K562 (cell line): ENCODE measurements around the gene MMP15. TPM values are rescaled to one million over a fixed set of nuclear protein-coding genes. Genes with fewer than 3 reads are reported as not detected.
A peak's percentile ranks its signal among the peaks of the same experiment; 100 is the strongest.

Experiments
- ATAC-seq: fragments of 200-7000 bp; cut with Tn5 transposase; 3 replicates; pipeline ENCODE4 v1.9.1; 2020; ENCODE audit warnings: moderate library complexity
- BruUV-seq: library from RNA; stranded (reverse); fragments of 400-500 nt; replicated peaks from 2 replicates; lab custom pipeline; 2021; lab: Mats Ljungman, UMichigan
- CTCF ChIA-PET: fragments of 300-600 bp; formaldehyde crosslinking; extraction: SDS; loops from one replicate; lab custom pipeline; 2021; ENCODE audit warnings: low intra/inter-chr PET ratio; lab: Yijun Ruan, JAX
- POLR2A ChIA-PET: fragments of 300-600, 350-650 bp; sonication (Branson Sonifier 250); formaldehyde crosslinking; extraction: SDS; loops from one replicate; lab custom pipeline; 2021; ENCODE audit warnings: antibody characterized with exemption, inconsistent platforms; lab: Yijun Ruan, JAX
- DNase-seq, 4 experiments: peaks; one replicate each; pipeline versions ENCODE4 v3.0.0 to v3.0.0-alpha.2; 2011 to 2018; ENCODE audit warnings: low spot score in 3 of 4, mixed read lengths in 3 of 4; ENCODE audit errors: extremely low read depth in 1 of 4
- FAIRE-seq: peaks from 2 replicates; lab custom pipeline; 2011; peaks lifted over from hg19 to GRCh38; lab: Jason Lieb, UNC
- H2AFZ ChIP-seq: 2 replicates; pipeline ENCODE4 v1.6.0; 2011; ENCODE audit warnings: low read depth, low read length, control low read depth, inconsistent platforms
- H3K27ac ChIP-seq: fragments of 200-600 bp; 3 replicates; pipeline ENCODE4 v1.8.0; 2011; ENCODE audit warnings: low read depth, mild to moderate bottlenecking, control low read depth, inconsistent platforms, low read length, moderate library complexity, mixed read lengths; ENCODE audit errors: extremely low read depth
- H3K27me3 ChIP-seq, 2 experiments: fragments of 300-600 bp in 1 of 2; 2 replicates in 1 of 2; 3 replicates in 1 of 2; pipeline versions ENCODE4 v1.6.0 to v1.8.0; 2011; ENCODE audit warnings: inconsistent platforms in 2 of 2, low read length in 2 of 2, mild to moderate bottlenecking in 1 of 2, mixed read lengths in 1 of 2, moderate library complexity in 1 of 2; ENCODE audit not compliant: control insufficient read depth in 2 of 2, insufficient read depth in 2 of 2
- H3K36me3 ChIP-seq: fragments of 300-600 bp; 3 replicates; pipeline ENCODE4 v1.8.0; 2011; ENCODE audit warnings: mild to moderate bottlenecking, low read length, inconsistent platforms; ENCODE audit not compliant: control insufficient read depth, insufficient read depth
- H3K4me1 ChIP-seq, 2 experiments: fragments of 200-600 bp in 1 of 2; replicated peaks in 1 of 2; 2 replicates in 1 of 2; 3 replicates in 1 of 2; pipeline versions ENCODE4 v1.5.1 to v1.8.0; 2011; ENCODE audit warnings: inconsistent platforms in 2 of 2, low read length in 2 of 2, mild to moderate bottlenecking in 1 of 2, mixed read lengths in 1 of 2, moderate library complexity in 1 of 2; ENCODE audit not compliant: control insufficient read depth in 2 of 2, insufficient read depth in 2 of 2
- H3K4me2 ChIP-seq: 2 replicates; pipeline ENCODE4 v1.6.1; 2011; ENCODE audit warnings: low read length, control low read depth, inconsistent platforms, mixed read lengths; ENCODE audit not compliant: insufficient read depth
- H3K4me3 ChIP-seq: fragments of 200-600 bp; sonication (generic), shearing (Covaris generic); 2 replicates; pipeline ENCODE4 v1.5.1; 2016; ENCODE audit warnings: control low read depth, inconsistent platforms
- H3K79me2 ChIP-seq: fragments of 200-600 bp; 3 replicates; pipeline ENCODE4 v1.8.0; 2011; ENCODE audit warnings: low read length, inconsistent platforms; ENCODE audit not compliant: control insufficient read depth, insufficient read depth
- H3K9ac ChIP-seq, 2 experiments: 2 replicates each; pipeline versions ENCODE4 v1.6.0 to v1.6.1; 2011; ENCODE audit warnings: low read depth in 2 of 2, low read length in 2 of 2, control low read depth in 1 of 2, inconsistent platforms in 1 of 2, mild to moderate bottlenecking in 1 of 2, mixed read lengths in 1 of 2; ENCODE audit not compliant: insufficient read depth in 1 of 2
- H3K9me1 ChIP-seq: one replicate; pipeline ENCODE4 v1.6.0; 2011; ENCODE audit warnings: inconsistent platforms, mild to moderate bottlenecking, low read length, moderate library complexity; ENCODE audit not compliant: control insufficient read depth, insufficient read depth
- H3K9me3 ChIP-seq: replicated peaks from 2 replicates; pipeline ENCODE4 v1.5.1; 2011; ENCODE audit warnings: low read depth, low read length, inconsistent platforms; ENCODE audit not compliant: control insufficient read depth, insufficient read depth
- H4K20me1 ChIP-seq: replicated peaks from 2 replicates; pipeline ENCODE4 v1.6.1; 2011; ENCODE audit warnings: low read length, inconsistent platforms, mixed read lengths; ENCODE audit not compliant: control insufficient read depth, insufficient read depth
- BHLHE40 ChIP-seq: IDR thresholded peaks from 2 replicates; pipeline ENCODE4 v1.6.1; 2011; ENCODE audit warnings: low read length, improper control_type of control experiment
- C11orf30 ChIP-seq: fragments of 450-650 bp; IDR thresholded peaks from 2 replicates; pipeline ENCODE4 v1.6.1; 2016; ENCODE audit warnings: low read depth, mild to moderate bottlenecking
- ETV5 ChIP-seq: sonication (generic); formaldehyde crosslinking; IDR thresholded peaks from 2 replicates; pipeline ENCODE4 v1.4.0; 2020; ENCODE audit warnings: low read depth, mild to moderate bottlenecking, missing genetic modification reagents
- GTF2F1 ChIP-seq: IDR thresholded peaks from 2 replicates; pipeline ENCODE4 v1.6.1; 2011; ENCODE audit warnings: low read depth, low read length, improper control_type of control experiment
- HNRNPL ChIP-seq: fragments of 200-400 bp; formaldehyde crosslinking; IDR thresholded peaks from 2 replicates; pipeline ENCODE4 v1.6.1; 2017; ENCODE audit warnings: low read depth, mild to moderate bottlenecking, low read length
- MAZ ChIP-seq, 2 experiments: fragments of 450-650 bp in 1 of 2; sonication (generic) in 1 of 2; formaldehyde crosslinking; IDR thresholded peaks in 1 of 2; conservative IDR thresholded peaks in 1 of 2; 2 replicates each; pipeline versions ENCODE4 v1.4.0 to v1.5.0; 2020; ENCODE audit warnings: mild to moderate bottlenecking in 1 of 2, missing genetic modification reagents in 1 of 2
- MYC ChIP-seq, 2 experiments: fragments of 250-450 bp in 1 of 2; sonication (Bioruptor Pico) in 1 of 2; IDR thresholded peaks; 2 replicates each; pipeline versions ENCODE4 v1.5.1 to v1.6.1; 2012 to 2021; ENCODE audit warnings: low read depth in 2 of 2, borderline replicate concordance in 1 of 2, improper control_type of control experiment in 1 of 2, low read length in 1 of 2, mild to moderate bottlenecking in 1 of 2, moderate library complexity in 1 of 2
- NRF1 ChIP-seq, 2 experiments: fragments of 450-650 bp; IDR thresholded peaks in 1 of 2; conservative IDR thresholded peaks in 1 of 2; 2 replicates each; pipeline ENCODE4 v1.6.1; 2014; ENCODE audit warnings: mild to moderate bottlenecking in 2 of 2
- RBFOX2 ChIP-seq: fragments of 200-400 bp; formaldehyde crosslinking; IDR thresholded peaks from 2 replicates; pipeline ENCODE4 v1.6.1; 2017; ENCODE audit warnings: low read depth, mild to moderate bottlenecking, low read length, moderate library complexity
- RBM17 ChIP-seq: fragments of 200-400 bp; formaldehyde crosslinking; IDR thresholded peaks from 2 replicates; pipeline ENCODE4 v1.6.1; 2017; ENCODE audit warnings: low read depth, mild to moderate bottlenecking, low read length, borderline replicate concordance
- ZBTB8A ChIP-seq: fragments of 450-650 bp; IDR thresholded peaks from 2 replicates; pipeline ENCODE4 v1.6.1; 2018; ENCODE audit warnings: mild to moderate bottlenecking, moderate library complexity; ENCODE audit not compliant: partially characterized antibody
- ZNF212 ChIP-seq: fragments of 450-650 bp; formaldehyde crosslinking; IDR thresholded peaks from 2 replicates; pipeline ENCODE4 v1.4.0; 2020; ENCODE audit warnings: mild to moderate bottlenecking
- ZNF766 ChIP-seq: fragments of 200-800 bp; sonication (Bioruptor generic); conservative IDR thresholded peaks from 2 replicates; pipeline ENCODE4 v1.6.1; 2016; ENCODE audit warnings: missing genetic modification characterization, missing compliant biosample characterization
- WGBS: fragments of 100-300 bp; shearing (Covaris generic); methylation state at CpG from one replicate; pipeline ENCODE4 v1.1.6; 2016; ENCODE audit warnings: low coverage, mixed read lengths; ENCODE audit not compliant: insufficient coverage; ENCODE audit errors: missing lambda C conversion rate; 5-methylcytosine and 5-hydroxymethylcytosine counted together
- in situ Hi-C: fragments of 300-500 bp; cut with MboI; formaldehyde crosslinking; loops from 4 replicates; pipeline ENCODE4 v1.15.0; 2018; ENCODE audit warnings: inconsistent platforms, mixed read lengths
- intact Hi-C: fragments of 100-400 bp; cut with micrococcal nuclease; formaldehyde crosslinking; loops from 2 replicates; pipeline ENCODE4 v1.14.2; 2022
- polyA plus RNA-seq, 8 experiments: library from polyadenylated mRNA; depleted of rRNA in 4 of 8; stranded (reverse) in 5 of 8; unstranded in 3 of 8; fragments of >200 nt; fragmentation: Nextera tagmentation in 2 of 8; fragmentation: Illumina TruSeq in 1 of 8; extraction: Ambion mirVana in 2 of 8; extraction: Trizol in 1 of 8; gene quantifications; 2 replicates each; pipeline versions ENCODE4 v1.2.1 to v1.2.3, GENCODE V29; 2011 to 2014; ENCODE audit warnings: inconsistent platforms in 1 of 8, missing spikeins in 1 of 8
- total RNA-seq, 7 experiments: library from RNA; depleted of rRNA in 6 of 7; stranded (reverse); fragments of >200 nt in 6 of 7; fragmentation: Illumina TruSeq in 2 of 7; extraction: Trizol in 2 of 7; gene quantifications; 2 replicates each; pipeline versions ENCODE4 v1.2.1 to v1.2.3, GENCODE V29; 2011 to 2021; ENCODE audit warnings: low replicate concordance in 1 of 7
- TF ChIP-seq, protein P1 (sequence below): sonication (generic); formaldehyde crosslinking; IDR thresholded peaks from 2 replicates; pipeline ENCODE4 v1.4.0; 2020; ENCODE audit warnings: mild to moderate bottlenecking, missing genetic modification reagents
- TF ChIP-seq, protein P2 (sequence below): fragments of 450-650 bp; IDR thresholded peaks from 2 replicates; pipeline ENCODE4 v1.6.1; 2017; ENCODE audit warnings: antibody characterized with exemption

The MMP15 gene
- total and polyA plus RNA-seq, 9 of the 15 experiments (the other 6 are each of a cell fraction or from before 2014, with no cell fraction given): 0.01 to 20.4 (median 5.5) TPM

GRCh38 chr16:58024486-58025350, 836 bp upstream of the MMP15 start:
- Histone ChIP-seq H3K27me3 (no peaks in the 10 kb centered on the region), H3K4me3 (peak overlapping the region; percentile 79), H3K4me1 (peaks cover 12 to 52% of the 10 kb centered on the region in 2 experiments; a peak in 4 of 5 replicates), H2AFZ (peak overlapping the region; percentile 98), H4K20me1 (no peaks in the 10 kb centered on the region), H3K9me1 (no peaks in the 10 kb centered on the region), H3K27ac (peak overlapping the region; percentile 71), H3K4me2 (peak overlapping the region; percentile 81), H3K79me2 (peaks cover 17% of the 10 kb centered on the region; the same call in 2 of the 3 replicates), H3K9me3 (no peaks in the 10 kb centered on the region), H3K36me3 (no peaks in the 10 kb centered on the region), H3K9ac (peak overlapping the region; percentile 70 to 89)
- in situ Hi-C loops (no loop called here), intact Hi-C loops (loop anchor here (5.0 to 10.0 kb wide), 5 partner anchors 170 to 730 kb away; partner anchors contain the start of gene CSNK2A2)
- DNase-seq: peak; percentile 70 to 80 (median 74)
- peak; percentile 67 for ATAC-seq
- ChIA-PET CTCF (interaction anchor here (0.6 kb wide), 1 partner anchor 132 kb away, joined by 4 read pairs; no protein-coding TSS in a partner anchor), POLR2A (interaction anchor here (0.7 to 1.2 kb wide), 3 partner anchors 10 to 72 kb away, joined by 3 to 4 read pairs (median 3); no protein-coding TSS in a partner anchor)
- peak; percentile 64 for FAIRE-seq
- 3% methylated on average over 49 of the region's 57 CpGs for WGBS
- TSS peak; percentile 80 for BruUV-seq
- TF ChIP-seq NRF1 (conservative IDR thresholded peaks at IDR 0.05 in 1 of 2, IDR thresholded peaks at IDR 0.05 in 1 of 2) (peak; percentile 81 to 85), ZBTB8A (no peak), RBFOX2 (peak; percentile 85), MYC (IDR thresholded peaks at IDR 0.05; ENCODE audit: low read depth, low read length) (peak; percentile 40; the same call in 1 of the 2 replicates), MYC (CRISPR knock-in tag; IDR thresholded peaks at IDR 0.05; ENCODE audit: borderline replicate concordance, low read depth) (no peak), MAZ (CRISPR knock-in tag; conservative IDR thresholded peaks at IDR 0.05 in 1 of 2, IDR thresholded peaks at IDR 0.05 in 1 of 2) (0 out of 4 replicates have a peak, but pooled peaks of 1 of the 2 experiments have one; percentile 17), GTF2F1 (0 out of 2 replicates have a peak, but pooled peaks have one; percentile 26), BHLHE40 (0 out of 2 replicates have a peak, but pooled peaks have one; percentile 31), HNRNPL (0 out of 2 replicates have a peak, but pooled peaks have one; percentile 30), RBM17 (no peak), ZNF766 (CRISPR knock-in tag) (0 out of 2 replicates have a peak, but pooled peaks have one; percentile 22), ZNF212 (CRISPR knock-in tag) (no peak), ETV5 (CRISPR knock-in tag) (peak; percentile 60; the same call in 1 of the 2 replicates), C11orf30 (no peak)
- TF ChIP-seq, protein P1, sequence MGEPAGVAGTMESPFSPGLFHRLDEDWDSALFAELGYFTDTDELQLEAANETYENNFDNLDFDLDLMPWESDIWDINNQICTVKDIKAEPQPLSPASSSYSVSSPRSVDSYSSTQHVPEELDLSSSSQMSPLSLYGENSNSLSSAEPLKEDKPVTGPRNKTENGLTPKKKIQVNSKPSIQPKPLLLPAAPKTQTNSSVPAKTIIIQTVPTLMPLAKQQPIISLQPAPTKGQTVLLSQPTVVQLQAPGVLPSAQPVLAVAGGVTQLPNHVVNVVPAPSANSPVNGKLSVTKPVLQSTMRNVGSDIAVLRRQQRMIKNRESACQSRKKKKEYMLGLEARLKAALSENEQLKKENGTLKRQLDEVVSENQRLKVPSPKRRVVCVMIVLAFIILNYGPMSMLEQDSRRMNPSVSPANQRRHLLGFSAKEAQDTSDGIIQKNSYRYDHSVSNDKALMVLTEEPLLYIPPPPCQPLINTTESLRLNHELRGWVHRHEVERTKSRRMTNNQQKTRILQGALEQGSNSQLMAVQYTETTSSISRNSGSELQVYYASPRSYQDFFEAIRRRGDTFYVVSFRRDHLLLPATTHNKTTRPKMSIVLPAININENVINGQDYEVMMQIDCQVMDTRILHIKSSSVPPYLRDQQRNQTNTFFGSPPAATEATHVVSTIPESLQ (CRISPR knock-in tag): peak; percentile 13; the same call in 1 of the 2 replicates
- TF ChIP-seq, protein P2, sequence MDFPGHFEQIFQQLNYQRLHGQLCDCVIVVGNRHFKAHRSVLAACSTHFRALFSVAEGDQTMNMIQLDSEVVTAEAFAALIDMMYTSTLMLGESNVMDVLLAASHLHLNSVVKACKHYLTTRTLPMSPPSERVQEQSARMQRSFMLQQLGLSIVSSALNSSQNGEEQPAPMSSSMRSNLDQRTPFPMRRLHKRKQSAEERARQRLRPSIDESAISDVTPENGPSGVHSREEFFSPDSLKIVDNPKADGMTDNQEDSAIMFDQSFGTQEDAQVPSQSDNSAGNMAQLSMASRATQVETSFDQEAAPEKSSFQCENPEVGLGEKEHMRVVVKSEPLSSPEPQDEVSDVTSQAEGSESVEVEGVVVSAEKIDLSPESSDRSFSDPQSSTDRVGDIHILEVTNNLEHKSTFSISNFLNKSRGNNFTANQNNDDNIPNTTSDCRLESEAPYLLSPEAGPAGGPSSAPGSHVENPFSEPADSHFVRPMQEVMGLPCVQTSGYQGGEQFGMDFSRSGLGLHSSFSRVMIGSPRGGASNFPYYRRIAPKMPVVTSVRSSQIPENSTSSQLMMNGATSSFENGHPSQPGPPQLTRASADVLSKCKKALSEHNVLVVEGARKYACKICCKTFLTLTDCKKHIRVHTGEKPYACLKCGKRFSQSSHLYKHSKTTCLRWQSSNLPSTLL: no peak
